ENCODE measurements around the gene ARID1B. TPM values are rescaled to one million over a fixed set of nuclear protein-coding genes. Genes with fewer than 3 reads are reported as not detected.

ARID1B gene
- total and polyA plus RNA-seq, 2 donors (not counting 1 experiment from before 2014, with no cell fraction given) = 47.2 to 280 TPM

DNA sequence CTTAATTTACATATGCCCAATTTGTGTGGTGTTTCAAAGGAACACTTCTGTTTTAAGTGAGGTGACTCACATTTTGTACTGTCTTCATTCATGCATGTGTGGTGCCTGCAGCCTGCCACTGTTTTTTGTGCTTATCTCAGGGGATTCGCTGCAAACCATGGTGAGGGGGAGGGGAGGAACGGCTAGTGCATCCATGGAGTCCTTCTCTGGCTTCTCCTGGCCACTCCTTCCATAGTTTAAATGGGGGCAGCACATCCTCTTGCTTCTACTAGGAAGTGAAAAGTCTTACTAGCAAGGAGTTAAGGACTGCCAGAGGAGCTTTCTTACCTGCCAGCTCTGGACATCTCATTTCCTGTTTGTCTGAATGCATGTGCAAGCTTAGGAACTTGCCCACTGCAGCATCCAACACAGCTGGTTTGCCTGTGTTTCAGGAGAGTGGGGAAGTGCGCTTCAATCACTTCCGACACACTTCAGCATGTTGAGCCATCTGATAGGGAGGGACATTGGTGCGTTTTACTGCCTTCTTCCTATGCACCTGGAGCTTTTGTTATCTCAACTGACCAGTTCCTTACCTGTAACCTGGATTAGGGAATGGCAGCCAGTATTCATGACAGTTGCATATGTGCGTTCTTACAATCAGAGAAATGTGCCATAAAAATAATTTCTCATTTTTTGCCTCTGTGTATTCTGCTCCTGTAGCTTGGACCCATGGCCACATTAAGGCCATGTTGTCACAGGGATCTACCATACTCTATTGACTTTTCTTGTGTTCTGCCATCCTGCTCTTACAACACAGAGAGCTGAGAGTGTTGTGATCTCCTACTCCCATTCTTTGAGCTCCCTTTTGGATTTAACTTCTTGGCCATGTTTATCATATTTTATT, 211.3 kb downstream of the ARID1B start:
- ATAC-seq (ENCODE audit: low read depth) = peak; percentile 84

More for the DNA sequence above, 211.3 kb downstream of the ARID1B start:
- Histone ChIP-seq H3K4me1 (ENCODE audit: control insufficient read depth in 2 of 2, insufficient read depth in 2 of 2, low read length in 2 of 2) (peaks cover 42 to 59% of the 10 kb centered on the region in 2 donors), H3K9ac (ENCODE audit: low read length) (peak overlapping the region; percentile 50), H3K27me3 (replicated peaks in 1 of 4; ENCODE audit: control extremely low read depth in 1 of 4, control insufficient read depth in 3 of 4, insufficient read depth in 4 of 4, low read length in 3 of 4) (no peaks in the 10 kb centered on the region), H3K36me3 (replicated peaks in 1 of 2; ENCODE audit: control extremely low read depth in 1 of 2, control insufficient read depth in 1 of 2, extremely low read depth in 1 of 2, insufficient read depth in 2 of 2, low read length in 1 of 2) (no peaks in the 10 kb centered on the region), H3K4me2 (replicated peaks; ENCODE audit: low read depth, low read length, poor library complexity, severe bottlenecking) (peak overlapping the region; percentile 63), H2AFZ (ENCODE audit: insufficient read depth, low read depth, low read length, poor library complexity, severe bottlenecking) (no peak overlapping the region), H3K27ac (ENCODE audit: low read length in 2 of 2) (peak overlapping the region; percentile 53), H3K79me2 (ENCODE audit: control insufficient read depth, insufficient read depth, low read length) (peaks cover 100% of the 10 kb centered on the region), H4K20me1 (ENCODE audit: control insufficient read depth, insufficient read depth, low read length, poor library complexity, severe bottlenecking) (peaks cover 82% of the 10 kb centered on the region), H3K9me3 (ENCODE audit: control extremely low read depth in 1 of 3, control insufficient read depth in 2 of 3, insufficient read depth in 1 of 3, low read length in 2 of 3) (no peaks in the 10 kb centered on the region), H3K4me3 (ENCODE audit: control extremely low read depth in 1 of 5, extremely low read depth in 1 of 5, insufficient read depth in 1 of 5, low read depth in 2 of 5, low read length in 4 of 5) (peak overlapping the region in 3 of 5 experiments; percentile 21 to 40 (median 27))
- peak; percentile 69 for DNase-seq
- TF ChIP-seq CTCF (IDR thresholded peaks at IDR 0.05) (no peak), EZH2 (IDR thresholded peaks at IDR 0.05; ENCODE audit: borderline replicate concordance, insufficient read depth, low read depth, low read length, poor library complexity, severe bottlenecking) (no peak)
- WGBS (ENCODE audit: insufficient coverage) = 24% methylated on average over 3 of the region's 6 CpGs
- H3K4me1 Mint-ChIP-seq = peaks cover 73% of the 10 kb centered on the region
- H3K27me3 Mint-ChIP-seq = no peaks in the 10 kb centered on the region
- no peaks in the 10 kb centered on the region for H3K9me3 Mint-ChIP-seq (ENCODE audit: insufficient read depth)
- ChIA-PET POLR2A (interaction anchor here (0.7 to 0.9 kb wide), 3 partner anchors 32 to 211 kb away, joined by 3 read pairs; partner anchors contain the start of gene ARID1B), CTCF (interaction anchor here (0.6 to 1.7 kb wide), 6 partner anchors 9 to 213 kb away, joined by 3 to 5 read pairs (median 3); no protein-coding TSS in a partner anchor)
- intact Hi-C loops (cut with micrococcal nuclease) = loop anchor here (1.0 to 2.0 kb wide), 2 partner anchors 20 to 33 kb away; no protein-coding TSS in a partner anchor
- H3K4me3 Mint-ChIP-seq = peak overlapping the region; percentile 72
- H3K27ac Mint-ChIP-seq = peak overlapping the region; percentile 69
